Activated naive CD4-positive, alpha-beta T cell treated with anti-CD3 and anti-CD28 coated beads, Interleukin-2, amount 50 U/mL, for 72 hours (primary cell): ENCODE measurements around the gene ZNF503. TPM values are rescaled to one million over a fixed set of nuclear protein-coding genes. Genes with fewer than 3 reads are reported as not detected.

Source experiments
- ATAC-seq, 2 donors: fragments of 150-1000 bp; cut with Tn5 transposase; 2 replicates each; pipeline ENCODE4 v1.10.0; 2021; ENCODE audit warnings: mild to moderate bottlenecking in 2 of 2, moderate library complexity in 2 of 2
- DNase-seq, 2 donors: peaks; one replicate each; pipeline ENCODE4 v3.0.0; 2021 to 2022; ENCODE audit warnings: low spot score in 2 of 2
- H3K27ac Mint-ChIP-seq, 2 donors: one replicate each; pipeline ENCODE4 v1.8.0; 2022; ENCODE audit warnings: mild to moderate bottlenecking in 2 of 2, mixed read lengths in 2 of 2
- H3K36me3 Mint-ChIP-seq, 2 donors: one replicate each; pipeline ENCODE4 v1.8.0; 2022; ENCODE audit warnings: mixed read lengths in 2 of 2
- H3K9me3 Mint-ChIP-seq, 2 donors: one replicate each; pipeline ENCODE4 v1.8.0; 2022; ENCODE audit warnings: mixed read lengths in 2 of 2
- total RNA-seq, 2 donors: library from RNA; stranded (reverse); gene quantifications; one replicate each; pipeline ENCODE4 v1.2.3, GENCODE V29; 2022

The ZNF503 gene
- total RNA-seq, 2 donors from 2014 or later: 0.16 to 0.93 TPM

GRCh38 chr10:75417522-75417927, 16.0 kb upstream of the ZNF503 start:
- no peak for ATAC-seq
- Mint-ChIP-seq H3K9me3 (no peaks in the 10 kb centered on the region), H3K36me3 (no peaks in the 10 kb centered on the region), H3K27ac (no peak overlapping the region)
- DNase-seq: no peak

- peaks cover 0 to 5% of the 10 kb centered on the region in 2 donors for H3K36me3 Mint-ChIP-seq
- H3K27ac Mint-ChIP-seq: no peak overlapping the region
- no peak for ATAC-seq
These were observed 13.0 kb upstream of the ZNF503 start for GRCh38 chr10:75414527-75414926.

GRCh38 chr10:75410132-75411005, 8.8 kb upstream of the ZNF503 start:
- ATAC-seq (no peak), DNase-seq (no peak)
- Mint-ChIP-seq H3K27ac (no peak overlapping the region), H3K36me3 (peaks cover 11 to 23% of the 10 kb centered on the region in 2 donors), H3K9me3 (peaks cover 0 to 4% of the 10 kb centered on the region in 2 donors)

More at GRCh38 chr10:75414527-75414926, 13.0 kb upstream of the ZNF503 start:
- no peaks in the 10 kb centered on the region for H3K9me3 Mint-ChIP-seq
- no peak for DNase-seq

GRCh38 chr10:75408911-75409885, 7.6 kb upstream of the ZNF503 start:
- peak; percentile 33 to 80 for ATAC-seq
- peak in 1 of 2 donors; percentile 46 for DNase-seq
- Mint-ChIP-seq H3K36me3 (peaks cover 11 to 24% of the 10 kb centered on the region in 2 donors), H3K27ac (no peak overlapping the region), H3K9me3 (peaks cover 0 to 4% of the 10 kb centered on the region in 2 donors)

GRCh38 chr10:75408509-75408875, 6.9 kb upstream of the ZNF503 start:
- DNase-seq (no peak), ATAC-seq (no peak)
- H3K36me3 Mint-ChIP-seq: peaks cover 11 to 29% of the 10 kb centered on the region in 2 donors
- peaks cover 0 to 4% of the 10 kb centered on the region in 2 donors for H3K9me3 Mint-ChIP-seq
- H3K27ac Mint-ChIP-seq: no peak overlapping the region

GRCh38 chr10:75407713-75408508, 6.3 kb upstream of the ZNF503 start:
- Mint-ChIP-seq H3K9me3 (peaks cover 0 to 4% of the 10 kb centered on the region in 2 donors), H3K27ac (no peak overlapping the region), H3K36me3 (peaks cover 11 to 29% of the 10 kb centered on the region in 2 donors)
- no peak for DNase-seq
- ATAC-seq: no peak

- Mint-ChIP-seq H3K27ac (no peak overlapping the region), H3K9me3 (peaks cover 0 to 4% of the 10 kb centered on the region in 2 donors), H3K36me3 (peaks cover 11 to 29% of the 10 kb centered on the region in 2 donors)
- no peak for ATAC-seq
- no peak for DNase-seq
These were observed 5.7 kb upstream of the ZNF503 start for GRCh38 chr10:75407224-75407712.

GRCh38 chr10:75406462-75407223, 5.1 kb upstream of the ZNF503 start:
- H3K9me3 Mint-ChIP-seq: peaks cover 0 to 4% of the 10 kb centered on the region in 2 donors
- ATAC-seq (no peak), DNase-seq (no peak)
- H3K36me3 Mint-ChIP-seq: peaks cover 11 to 34% of the 10 kb centered on the region in 2 donors
- H3K27ac Mint-ChIP-seq: no peak overlapping the region

- Mint-ChIP-seq H3K36me3 (peaks cover 11 to 34% of the 10 kb centered on the region in 2 donors), H3K9me3 (peaks cover 0 to 4% of the 10 kb centered on the region in 2 donors), H3K27ac (no peak overlapping the region)
- ATAC-seq (no peak), DNase-seq (no peak)
These were observed 4.3 kb upstream of the ZNF503 start for GRCh38 chr10:75405598-75406461.

GRCh38 chr10:75404815-75405597, 3.4 kb upstream of the ZNF503 start:
- no peak for DNase-seq
- ATAC-seq: no peak
- Mint-ChIP-seq H3K36me3 (peaks cover 11 to 33% of the 10 kb centered on the region in 2 donors), H3K27ac (no peak overlapping the region), H3K9me3 (peaks cover 0 to 4% of the 10 kb centered on the region in 2 donors)

- no peak overlapping the region for H3K27ac Mint-ChIP-seq
- H3K36me3 Mint-ChIP-seq: peaks cover 11 to 30% of the 10 kb centered on the region in 2 donors
- ATAC-seq (no peak), DNase-seq (no peak)
- peaks cover 0 to 4% of the 10 kb centered on the region in 2 donors for H3K9me3 Mint-ChIP-seq
These were observed 2.6 kb upstream of the ZNF503 start for GRCh38 chr10:75403939-75404814.

- ATAC-seq (peak in 1 of 2 donors; percentile 3), DNase-seq (no peak)
- no peak overlapping the region for H3K27ac Mint-ChIP-seq
- peaks cover 11 to 30% of the 10 kb centered on the region in 2 donors for H3K36me3 Mint-ChIP-seq
- peaks cover 0 to 4% of the 10 kb centered on the region in 2 donors for H3K9me3 Mint-ChIP-seq
These were observed 1.8 kb upstream of the ZNF503 start for GRCh38 chr10:75403144-75403938.
